Neural progenitor cell (in vitro differentiated cells): Measurements from ENCODE around the gene CLSTN2. TPM values are rescaled to one million over a fixed set of nuclear protein-coding genes. Genes with fewer than 3 reads are reported as not detected.
A peak's percentile ranks its signal among the peaks of the same experiment; 100 is the strongest.

Experiments used
- DNase-seq: peaks from one replicate; pipeline ENCODE4 v3.0.0-alpha.2; 2016; ENCODE audit warnings: low spot score
- H2AFZ ChIP-seq: fragments of 200-600 bp; sonication (generic); replicated peaks from 2 replicates; pipeline ENCODE4 v1.6.1; 2016; ENCODE audit warnings: antibody characterized with exemption
- H3F3A ChIP-seq: fragments of 200-600 bp; sonication (generic); 2 replicates; pipeline ENCODE4 v1.6.1; 2016; ENCODE audit warnings: antibody characterized with exemption, low read depth
- H3K27ac ChIP-seq: fragments of 200-600 bp; sonication (generic); 2 replicates; pipeline ENCODE4 v1.5.1; 2016; ENCODE audit warnings: mild to moderate bottlenecking
- H3K27me3 ChIP-seq: fragments of 200-600 bp; sonication (generic); 2 replicates; pipeline ENCODE4 v1.6.1; 2016; ENCODE audit warnings: mild to moderate bottlenecking, moderate library complexity
- H3K36me3 ChIP-seq: fragments of 200-600 bp; sonication (generic); 2 replicates; pipeline ENCODE4 v1.5.1; 2016
- H3K4me1 ChIP-seq: fragments of 200-600 bp; sonication (generic); 2 replicates; pipeline ENCODE4 v1.6.1; 2016; ENCODE audit warnings: mixed run types
- H3K4me2 ChIP-seq: fragments of 200-600 bp; sonication (generic); 2 replicates; pipeline ENCODE4 v1.6.1; 2016
- H3K4me3 ChIP-seq: fragments of 200-600 bp; sonication (generic); 2 replicates; pipeline ENCODE4 v1.5.1; 2016
- H3K79me2 ChIP-seq: fragments of 200-600 bp; sonication (generic); 2 replicates; pipeline ENCODE4 v1.6.1; 2016; ENCODE audit warnings: low read depth
- H3K9ac ChIP-seq: fragments of 200-600 bp; sonication (generic); 2 replicates; pipeline ENCODE4 v1.6.1; 2016
- H3K9me3 ChIP-seq: fragments of 200-600 bp; sonication (generic); 2 replicates; pipeline ENCODE4 v1.5.1; 2016; ENCODE audit warnings: low read depth
- H4K20me1 ChIP-seq: fragments of 200-600 bp; sonication (generic); 2 replicates; pipeline ENCODE4 v1.6.1; 2016; ENCODE audit warnings: low read depth
- H3K27ac Mint-ChIP-seq: 3 replicates; pipeline ENCODE4 v1.8.0; 2021; ENCODE audit warnings: mixed read lengths
- H3K27me3 Mint-ChIP-seq: 2 replicates; pipeline ENCODE4 v1.8.0; 2022; ENCODE audit warnings: low read depth, mild to moderate bottlenecking, inconsistent platforms, moderate library complexity, mixed read lengths; ENCODE audit not compliant: insufficient read depth
- H3K36me3 Mint-ChIP-seq: 3 replicates; pipeline ENCODE4 v1.8.0; 2021; ENCODE audit warnings: mixed read lengths
- H3K4me1 Mint-ChIP-seq: 3 replicates; pipeline ENCODE4 v1.8.0; 2021; ENCODE audit warnings: mixed read lengths
- H3K4me3 Mint-ChIP-seq: 3 replicates; pipeline ENCODE4 v1.8.0; 2021; ENCODE audit warnings: mild to moderate bottlenecking, moderate library complexity, mixed read lengths
- H3K9me3 Mint-ChIP-seq: 3 replicates; pipeline ENCODE4 v1.8.0; 2020; ENCODE audit warnings: mixed read lengths
- EZH2 ChIP-seq: fragments of 200-600 bp; sonication (generic); IDR thresholded peaks from 2 replicates; pipeline ENCODE4 v1.6.1; 2017; ENCODE audit warnings: antibody characterized with exemption, mild to moderate bottlenecking, moderate library complexity
- EZH2phosphoT487 ChIP-seq: fragments of 200-600 bp; sonication (generic); IDR thresholded peaks from 2 replicates; pipeline ENCODE4 v1.6.1; 2017; ENCODE audit warnings: antibody characterized with exemption
- total RNA-seq: library from RNA; depleted of rRNA; stranded (reverse); fragments of >200 nt; gene quantifications from 2 replicates; pipeline ENCODE4 v1.2.3, GENCODE V29; 2015; ENCODE audit warnings: low replicate concordance
- TF ChIP-seq, protein P1 (sequence below): fragments of 200-600 bp; sonication (generic); IDR thresholded peaks from 2 replicates; pipeline ENCODE4 v1.5.1; 2017; ENCODE audit warnings: antibody characterized with exemption, mild to moderate bottlenecking

CLSTN2 gene
- total RNA-seq, 1 donor from 2014 or later, result 0.22 TPM

DNA sequence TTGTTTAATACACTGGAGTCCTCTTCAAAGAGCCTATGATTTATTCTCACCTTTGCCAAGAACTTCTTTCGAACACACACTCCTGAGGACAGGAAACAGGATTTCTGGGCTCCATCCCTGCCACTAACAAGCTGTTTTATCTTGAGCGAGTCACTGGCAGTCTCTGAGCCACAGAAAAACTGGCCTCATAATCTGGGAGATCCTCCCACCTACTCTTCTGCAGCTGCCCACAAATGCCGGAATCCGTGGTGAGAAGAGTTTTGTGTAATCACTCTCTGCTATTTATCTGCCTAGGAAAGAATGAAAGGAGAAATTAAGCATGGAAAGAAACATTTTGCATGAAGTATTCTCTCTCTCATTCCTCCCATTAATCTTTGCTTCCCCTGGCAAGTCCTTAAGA lies 570.9 kb downstream of the CLSTN2 start:
- Mint-ChIP-seq H3K27ac (peak overlapping the region; percentile 40), H3K27me3 (peaks cover 9% of the 10 kb centered on the region), H3K4me1 (peaks cover 46% of the 10 kb centered on the region), H3K4me3 (no peak overlapping the region), H3K9me3 (no peaks in the 10 kb centered on the region), H3K36me3 (no peaks in the 10 kb centered on the region)
- Histone ChIP-seq H3K9me3 (no peaks in the 10 kb centered on the region), H3K27me3 (no peaks in the 10 kb centered on the region), H2AFZ (no peak overlapping the region), H3K4me1 (peaks cover 30% of the 10 kb centered on the region), H3K9ac (no peak overlapping the region), H3K4me3 (no peak overlapping the region), H3K27ac (no peak overlapping the region), H3K79me2 (no peaks in the 10 kb centered on the region), H3K36me3 (no peaks in the 10 kb centered on the region), H3K4me2 (no peak overlapping the region), H4K20me1 (no peaks in the 10 kb centered on the region), H3F3A (peaks cover 12% of the 10 kb centered on the region)
- TF ChIP-seq EZH2phosphoT487 (no peak), EZH2 (no peak)
- TF ChIP-seq, protein P1, sequence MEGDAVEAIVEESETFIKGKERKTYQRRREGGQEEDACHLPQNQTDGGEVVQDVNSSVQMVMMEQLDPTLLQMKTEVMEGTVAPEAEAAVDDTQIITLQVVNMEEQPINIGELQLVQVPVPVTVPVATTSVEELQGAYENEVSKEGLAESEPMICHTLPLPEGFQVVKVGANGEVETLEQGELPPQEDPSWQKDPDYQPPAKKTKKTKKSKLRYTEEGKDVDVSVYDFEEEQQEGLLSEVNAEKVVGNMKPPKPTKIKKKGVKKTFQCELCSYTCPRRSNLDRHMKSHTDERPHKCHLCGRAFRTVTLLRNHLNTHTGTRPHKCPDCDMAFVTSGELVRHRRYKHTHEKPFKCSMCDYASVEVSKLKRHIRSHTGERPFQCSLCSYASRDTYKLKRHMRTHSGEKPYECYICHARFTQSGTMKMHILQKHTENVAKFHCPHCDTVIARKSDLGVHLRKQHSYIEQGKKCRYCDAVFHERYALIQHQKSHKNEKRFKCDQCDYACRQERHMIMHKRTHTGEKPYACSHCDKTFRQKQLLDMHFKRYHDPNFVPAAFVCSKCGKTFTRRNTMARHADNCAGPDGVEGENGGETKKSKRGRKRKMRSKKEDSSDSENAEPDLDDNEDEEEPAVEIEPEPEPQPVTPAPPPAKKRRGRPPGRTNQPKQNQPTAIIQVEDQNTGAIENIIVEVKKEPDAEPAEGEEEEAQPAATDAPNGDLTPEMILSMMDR, result no peak
- no peak for DNase-seq

DNA sequence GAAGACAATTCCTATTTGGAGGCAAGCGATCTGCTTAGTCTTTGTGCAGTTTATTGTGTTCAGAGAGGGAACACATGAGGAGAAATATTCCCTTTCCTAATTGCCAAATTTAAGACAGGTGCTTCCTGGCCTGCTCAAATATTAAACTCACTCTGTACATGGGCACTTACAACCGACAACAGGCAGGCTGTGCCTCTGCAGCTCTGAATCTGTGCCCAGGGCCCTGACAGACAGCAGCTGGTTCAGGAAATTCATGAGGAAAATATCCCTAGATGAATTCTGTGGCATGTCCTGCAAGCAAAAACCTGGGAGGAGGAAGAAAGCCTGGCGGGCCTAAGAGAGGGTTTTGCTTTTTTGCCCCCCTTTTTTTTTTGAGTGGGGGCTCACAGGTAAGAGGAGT lies 573.6 kb downstream of the CLSTN2 start:
- H3K27ac Mint-ChIP-seq, result no peak overlapping the region
- Histone ChIP-seq H3K4me1 (peaks cover 26% of the 10 kb centered on the region), H3F3A (peaks cover 12% of the 10 kb centered on the region), H3K36me3 (no peaks in the 10 kb centered on the region), H3K27ac (no peak overlapping the region), H3K9me3 (no peaks in the 10 kb centered on the region), H2AFZ (no peak overlapping the region), H3K4me2 (no peak overlapping the region), H4K20me1 (no peaks in the 10 kb centered on the region), H3K4me3 (no peak overlapping the region), H3K79me2 (no peaks in the 10 kb centered on the region), H3K27me3 (no peaks in the 10 kb centered on the region), H3K9ac (no peak overlapping the region)
- H3K36me3 Mint-ChIP-seq, result no peaks in the 10 kb centered on the region
- no peak overlapping the region for H3K4me3 Mint-ChIP-seq
- peaks cover 6% of the 10 kb centered on the region for H3K27me3 Mint-ChIP-seq
- TF ChIP-seq EZH2 (no peak), EZH2phosphoT487 (no peak)
- TF ChIP-seq, protein P1, result no peak
- peaks cover 2% of the 10 kb centered on the region for H3K9me3 Mint-ChIP-seq
- peaks cover 47% of the 10 kb centered on the region for H3K4me1 Mint-ChIP-seq
- no peak for DNase-seq

DNA sequence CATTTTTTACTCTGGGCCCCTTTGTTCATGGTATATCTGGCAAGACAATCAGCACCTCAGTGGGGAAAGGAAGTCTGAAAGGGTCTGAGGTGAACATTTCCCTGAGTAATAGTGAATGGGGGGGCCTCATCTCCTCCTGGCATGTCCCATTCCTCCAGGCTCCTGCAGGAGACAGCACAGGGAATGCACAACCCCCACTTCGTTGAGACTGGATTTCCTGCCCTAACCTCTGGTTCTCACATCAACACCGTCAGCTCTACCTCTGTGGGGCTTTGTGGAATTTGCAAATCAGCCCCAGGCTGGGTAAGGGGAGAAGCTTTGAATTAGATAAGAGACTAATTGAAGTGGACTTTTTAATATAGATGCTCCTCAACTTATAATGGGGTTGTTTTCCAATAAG lies 574.5 kb downstream of the CLSTN2 start:
- Mint-ChIP-seq H3K9me3 (peaks cover 2% of the 10 kb centered on the region), H3K4me3 (no peak overlapping the region), H3K4me1 (peaks cover 44% of the 10 kb centered on the region), H3K27me3 (peaks cover 6% of the 10 kb centered on the region), H3K27ac (no peak overlapping the region), H3K36me3 (no peaks in the 10 kb centered on the region)
- Histone ChIP-seq H3K9me3 (no peaks in the 10 kb centered on the region), H2AFZ (peak overlapping the region; percentile 8), H3K4me3 (no peak overlapping the region), H3K36me3 (no peaks in the 10 kb centered on the region), H4K20me1 (no peaks in the 10 kb centered on the region), H3K9ac (no peak overlapping the region), H3K27ac (peak overlapping the region; percentile 21), H3K27me3 (no peaks in the 10 kb centered on the region), H3F3A (peaks cover 12% of the 10 kb centered on the region), H3K79me2 (no peaks in the 10 kb centered on the region), H3K4me2 (peak overlapping the region; percentile 25), H3K4me1 (peaks cover 26% of the 10 kb centered on the region)
- TF ChIP-seq EZH2 (no peak), EZH2phosphoT487 (no peak)
- TF ChIP-seq, protein P1, result no peak
- DNase-seq, result peak; percentile 28
